Lung (tissue), 12 donors: ENCODE measurements around the gene TMEM132E. TPM values are rescaled to one million over a fixed set of nuclear protein-coding genes. Genes with fewer than 3 reads are reported as not detected.

Source experiments
- ATAC-seq: fragments of 200-7000 bp; cut with Tn5 transposase; one replicate; pipeline ENCODE4 v1.9.1; 2020; ENCODE audit warnings: moderate number of reproducible peaks; ENCODE audit not compliant: insufficient read depth, low FRiP score
- DNase-seq, 3 donors: peaks; one replicate each; pipeline ENCODE4 v3.0.0-alpha.2; 2013 to 2017
- H3K27ac ChIP-seq, 2 donors: one replicate each; pipeline ENCODE4 v1.5.1; 2013; ENCODE audit warnings: mild to moderate bottlenecking in 2 of 2, moderate library complexity in 2 of 2, control low read depth in 1 of 2, inconsistent platforms in 1 of 2, low read depth in 1 of 2, low read length in 1 of 2
- H3K27me3 ChIP-seq, 3 donors: one replicate each; pipeline ENCODE4 v1.5.1; 2013; ENCODE audit warnings: low read length in 2 of 3; ENCODE audit not compliant: control insufficient read depth in 3 of 3, insufficient read depth in 3 of 3
- H3K36me3 ChIP-seq, 4 donors: one replicate each; pipeline ENCODE4 v1.5.1; 2013; ENCODE audit warnings: low read length in 4 of 4, mild to moderate bottlenecking in 1 of 4, moderate library complexity in 1 of 4; ENCODE audit not compliant: control insufficient read depth in 4 of 4, insufficient read depth in 4 of 4
- H3K4me1 ChIP-seq, 5 donors: one replicate each; pipeline ENCODE4 v1.5.1; 2013; ENCODE audit warnings: low read length in 5 of 5, mild to moderate bottlenecking in 2 of 5, moderate library complexity in 1 of 5; ENCODE audit not compliant: control insufficient read depth in 5 of 5, insufficient read depth in 5 of 5
- H3K4me3 ChIP-seq: one replicate; pipeline ENCODE4 v1.5.1; 2013; ENCODE audit warnings: mild to moderate bottlenecking, control low read depth, moderate library complexity
- H3K9ac ChIP-seq, 2 donors: one replicate each; pipeline ENCODE4 v1.5.1; 2013; ENCODE audit warnings: low read length in 2 of 2, control low read depth in 1 of 2; ENCODE audit not compliant: insufficient read depth in 1 of 2
- H3K9me3 ChIP-seq, 4 donors: one replicate each; pipeline ENCODE4 v1.5.1; 2013; ENCODE audit warnings: low read length in 3 of 4, mild to moderate bottlenecking in 1 of 4, moderate library complexity in 1 of 4; ENCODE audit not compliant: control insufficient read depth in 4 of 4, insufficient read depth in 3 of 4
- WGBS, 2 donors: extraction: QIAGEN DNeasy Blood & Tissue Kit; methylation state at CpG; one replicate each; pipeline ENCODE4 v1.1.7; 2013; 5-methylcytosine and 5-hydroxymethylcytosine counted together
- polyA plus RNA-seq, 2 donors: library from polyadenylated mRNA; stranded (reverse); fragments of 200-250 nt; gene quantifications; one replicate each; pipeline ENCODE4 v1.2.1, GENCODE V29; 2013
- total RNA-seq, 2 donors: library from RNA; depleted of rRNA in 1 of 2; stranded (reverse); fragments of >200 nt in 1 of 2; gene quantifications; one replicate each; pipeline ENCODE4 v1.2.1, GENCODE V29; 2014 to 2021
- TF ChIP-seq, protein P1 (sequence below): IDR thresholded peaks from 2 replicates; pipeline ENCODE4 v1.5.1; 2012; ENCODE audit warnings: mild to moderate bottlenecking; ENCODE audit errors: control extremely low read depth, extremely low read depth
- donor health status: control.
- donor health status: control.
- donor health status: Bipolar disorder and iron deficiency.
- donor health status: healthy.
- donor health status: DM: yes; HTN: yes; CAD: no.

The TMEM132E gene
- total and polyA plus RNA-seq, 4 donors, result 0.02 to 0.17 (median 0.07) TPM

DNA sequence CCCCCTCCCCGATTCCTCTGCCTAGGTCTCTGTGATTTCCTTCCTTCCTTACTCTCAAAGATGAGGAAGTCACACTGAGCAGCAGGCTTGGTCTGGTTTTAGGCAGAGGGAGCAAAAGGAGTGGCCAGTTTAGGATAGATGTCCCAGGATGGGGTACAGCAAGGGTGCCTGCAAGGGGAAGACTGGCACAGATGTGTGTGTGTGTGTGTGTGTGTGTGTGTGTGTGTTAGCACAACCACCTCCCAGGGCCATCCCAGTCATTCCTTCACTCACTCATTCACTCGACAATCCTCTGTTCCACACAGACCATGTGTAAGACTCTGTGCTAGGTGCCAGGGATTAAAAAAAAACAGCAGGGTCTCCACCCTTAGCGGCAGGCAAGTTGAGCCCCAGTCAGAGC, 35.9 kb downstream of the TMEM132E start:
- WGBS, 2 donors, result 41 to 50% methylated on average over 3 of the region's 3 CpGs
- no peak for DNase-seq
- Histone ChIP-seq H3K36me3 (no peaks in the 10 kb centered on the region), H3K27me3 (peaks cover 0 to 3% (median 0%) of the 10 kb centered on the region in 3 donors), H3K9ac (no peak overlapping the region), H3K27ac (no peak overlapping the region), H3K4me3 (no peak overlapping the region), H3K4me1 (peaks cover 0 to 12% (median 0%) of the 10 kb centered on the region in 5 donors), H3K9me3 (peaks cover 0 to 2% (median 0%) of the 10 kb centered on the region in 4 donors)
- TF ChIP-seq, protein P1, sequence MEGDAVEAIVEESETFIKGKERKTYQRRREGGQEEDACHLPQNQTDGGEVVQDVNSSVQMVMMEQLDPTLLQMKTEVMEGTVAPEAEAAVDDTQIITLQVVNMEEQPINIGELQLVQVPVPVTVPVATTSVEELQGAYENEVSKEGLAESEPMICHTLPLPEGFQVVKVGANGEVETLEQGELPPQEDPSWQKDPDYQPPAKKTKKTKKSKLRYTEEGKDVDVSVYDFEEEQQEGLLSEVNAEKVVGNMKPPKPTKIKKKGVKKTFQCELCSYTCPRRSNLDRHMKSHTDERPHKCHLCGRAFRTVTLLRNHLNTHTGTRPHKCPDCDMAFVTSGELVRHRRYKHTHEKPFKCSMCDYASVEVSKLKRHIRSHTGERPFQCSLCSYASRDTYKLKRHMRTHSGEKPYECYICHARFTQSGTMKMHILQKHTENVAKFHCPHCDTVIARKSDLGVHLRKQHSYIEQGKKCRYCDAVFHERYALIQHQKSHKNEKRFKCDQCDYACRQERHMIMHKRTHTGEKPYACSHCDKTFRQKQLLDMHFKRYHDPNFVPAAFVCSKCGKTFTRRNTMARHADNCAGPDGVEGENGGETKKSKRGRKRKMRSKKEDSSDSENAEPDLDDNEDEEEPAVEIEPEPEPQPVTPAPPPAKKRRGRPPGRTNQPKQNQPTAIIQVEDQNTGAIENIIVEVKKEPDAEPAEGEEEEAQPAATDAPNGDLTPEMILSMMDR, result no peak
- no peak for ATAC-seq

DNA sequence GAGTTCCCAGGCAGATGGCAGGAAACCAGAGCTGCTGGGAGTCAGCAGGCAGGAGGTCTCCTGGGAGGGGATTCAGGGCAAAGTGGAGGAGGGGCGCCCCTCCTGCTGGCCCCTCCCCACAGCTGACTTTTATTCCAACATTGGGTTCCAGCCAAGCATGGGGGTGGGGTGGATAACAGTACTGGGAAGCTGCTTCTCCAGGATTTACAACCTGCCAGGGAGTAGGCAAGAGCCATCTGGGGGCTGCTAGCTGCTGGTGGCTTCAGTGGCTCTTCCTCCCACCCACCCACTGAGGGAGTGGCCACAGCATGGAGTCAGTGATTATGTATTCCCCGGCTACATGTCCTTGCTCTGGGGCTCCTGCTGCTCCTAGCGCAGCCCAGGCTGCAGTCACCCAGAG, 36.8 kb downstream of the TMEM132E start:
- Histone ChIP-seq H3K9ac (no peak overlapping the region), H3K4me1 (peaks cover 0 to 12% (median 0%) of the 10 kb centered on the region in 5 donors), H3K36me3 (no peaks in the 10 kb centered on the region), H3K9me3 (peaks cover 0 to 2% (median 0%) of the 10 kb centered on the region in 4 donors), H3K27me3 (peaks cover 0 to 3% (median 0%) of the 10 kb centered on the region in 3 donors), H3K4me3 (no peak overlapping the region), H3K27ac (no peak overlapping the region)
- DNase-seq (peak; percentile 61 to 75 (median 73)), ATAC-seq (no peak)
- TF ChIP-seq, protein P1, result no peak
- 9 to 16% methylated on average over 3 of the region's 3 CpGs for WGBS, 2 donors

DNA sequence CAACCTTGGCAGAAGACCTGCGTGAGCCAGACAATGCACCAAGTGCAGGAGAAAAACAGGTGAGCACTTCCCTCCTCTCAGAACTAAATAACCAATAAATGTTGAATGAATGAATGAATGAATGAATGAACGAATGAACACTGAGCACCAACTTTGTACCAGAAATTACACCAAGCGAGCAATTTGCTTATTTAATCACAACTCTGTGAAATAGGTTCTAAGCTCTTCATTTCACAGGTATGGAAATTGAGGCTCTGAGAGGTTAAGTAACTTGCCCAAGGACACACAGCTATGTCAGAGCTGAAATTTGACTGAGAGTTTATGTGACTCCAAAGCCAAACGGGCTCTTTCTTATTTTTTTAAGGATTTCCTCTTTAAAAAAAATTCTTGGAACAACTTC, 38.0 kb downstream of the TMEM132E start:
- TF ChIP-seq, protein P1, result no peak
- DNase-seq, result no peak
- no peak overlapping the region for H3K4me3 ChIP-seq
- peaks cover 0 to 2% (median 0%) of the 10 kb centered on the region in 4 donors for H3K9me3 ChIP-seq
- no peaks in the 10 kb centered on the region for H3K36me3 ChIP-seq
- H3K9ac ChIP-seq, result no peak overlapping the region
- peaks cover 0 to 12% (median 0%) of the 10 kb centered on the region in 5 donors for H3K4me1 ChIP-seq
- ATAC-seq, result no peak
- WGBS, 2 donors, result 61 to 70% methylated on average over 4 of the region's 4 CpGs
- no peak overlapping the region for H3K27ac ChIP-seq
- H3K27me3 ChIP-seq, result peaks cover 0 to 10% (median 0%) of the 10 kb centered on the region in 3 donors

DNA sequence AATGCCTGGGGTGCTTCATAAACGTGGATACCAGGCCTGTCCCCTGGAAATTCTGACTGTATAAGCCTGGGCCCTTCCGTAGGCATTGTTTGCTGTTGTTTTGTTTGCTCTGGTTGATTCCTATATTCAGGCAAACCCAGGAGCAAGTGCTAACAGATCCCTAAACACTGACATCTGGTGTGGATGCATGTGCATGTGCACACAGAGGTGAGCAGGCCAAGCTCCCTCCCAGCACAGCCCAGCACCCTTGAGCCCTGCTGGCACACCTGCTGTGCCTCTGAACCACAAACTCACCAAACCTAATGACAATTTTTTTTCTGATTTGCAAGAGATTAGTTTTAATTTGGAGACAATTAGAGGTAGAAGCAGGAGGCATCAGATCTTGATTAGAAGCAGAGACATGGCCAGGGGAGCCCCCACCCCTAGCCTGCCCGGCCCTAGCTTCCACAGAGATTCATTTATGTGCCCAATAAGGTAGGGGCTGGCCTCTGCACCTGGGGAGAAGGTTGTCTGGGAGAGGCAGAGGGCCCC, 40.4 kb downstream of the TMEM132E start:
- ATAC-seq, result no peak
- 65 to 67% methylated on average over 3 of the region's 3 CpGs for WGBS, 2 donors
- H3K27me3 ChIP-seq, result peaks cover 0 to 18% (median 8%) of the 10 kb centered on the region in 3 donors

More for the DNA sequence above, 40.4 kb downstream of the TMEM132E start:
- H3K9me3 ChIP-seq, result no peaks in the 10 kb centered on the region
- no peaks in the 10 kb centered on the region for H3K36me3 ChIP-seq
- no peak overlapping the region for H3K9ac ChIP-seq
- TF ChIP-seq, protein P1, result no peak
- DNase-seq, result no peak
- H3K4me1 ChIP-seq, result peaks cover 0 to 9% (median 0%) of the 10 kb centered on the region in 5 donors
- no peak overlapping the region for H3K27ac ChIP-seq
- H3K4me3 ChIP-seq, result no peak overlapping the region
